Measurements from ENCODE around the gene RPL22L1.

Gene RPL22L1

DNA sequence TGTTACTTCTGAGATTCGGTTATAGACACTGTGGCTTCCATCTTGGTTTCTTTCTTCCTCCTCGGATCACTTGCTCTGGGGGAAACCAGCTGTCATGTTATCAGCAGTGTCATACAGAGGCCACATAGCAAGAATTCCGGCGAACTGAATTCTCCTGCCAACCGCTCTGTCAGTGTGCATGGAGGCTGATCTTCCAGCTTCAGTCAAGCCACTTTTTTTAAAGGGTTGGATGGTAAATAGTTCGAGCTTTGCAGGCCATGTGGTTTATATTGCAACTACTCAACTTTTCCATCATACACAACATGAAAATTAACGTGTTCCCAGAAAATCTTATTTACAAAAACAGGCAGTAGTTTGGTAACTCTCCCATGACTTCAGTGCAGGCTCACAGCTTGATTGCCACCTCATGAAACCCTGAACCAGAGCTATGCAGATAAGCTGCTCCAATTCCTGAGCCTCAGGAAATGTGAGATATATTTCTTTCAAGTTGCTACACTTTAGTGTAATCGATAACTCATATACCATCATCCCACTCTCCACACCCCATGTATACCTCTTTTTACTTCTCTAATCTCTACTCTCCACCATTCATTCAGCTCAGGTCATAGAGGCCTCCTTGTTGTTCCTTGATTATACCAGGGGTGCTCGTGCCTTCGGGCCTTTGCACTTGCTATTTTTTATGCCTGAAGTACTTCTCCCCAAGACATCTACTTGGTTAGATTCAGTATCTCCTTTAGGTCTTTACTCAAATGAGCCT is 7.2 kb downstream of the RPL22L1 start:
- Histone ChIP-seq H4K8ac (ENCODE audit: low read depth, low read length) (no peak overlapping the region), H2AFZ (ENCODE audit: low read length) (peak overlapping the region; percentile 23)
- 100% methylated on average over 1 of the region's 10 CpGs; no CpG with 5 or more reads in 1 of the 2 donors for WGBS, 2 donors (ENCODE audit: extremely low coverage in 2 of 2, insufficient read length in 2 of 2, insufficient replicate concordance in 1 of 2)

GRCh38 chr3:170858599-170858998 is 11.4 kb downstream of the RPL22L1 start:
- WGBS, 2 donors (ENCODE audit: extremely low coverage in 2 of 2, insufficient read length in 2 of 2, insufficient replicate concordance in 1 of 2): no CpG with 5 or more reads among the region's 5 CpGs
- Histone ChIP-seq H3K9ac (ENCODE audit: low read depth, low read length, poor library complexity) (no peak overlapping the region), H2BK15ac (ENCODE audit: low read length) (no peak overlapping the region), H3K4me3 (ENCODE audit: low read length in 2 of 2) (no peak overlapping the region), H3K23ac (ENCODE audit: low read depth, low read length, poor library complexity) (no peak overlapping the region), H4K8ac (ENCODE audit: low read depth, low read length) (no peak overlapping the region), H3K4me2 (ENCODE audit: insufficient read depth, low read length, poor library complexity, severe bottlenecking) (no peak overlapping the region), H3K14ac (ENCODE audit: low read length) (no peak overlapping the region), H4K91ac (ENCODE audit: low read depth, low read length, poor library complexity) (no peak overlapping the region), H2BK5ac (ENCODE audit: low read length) (no peak overlapping the region), H3K4ac (ENCODE audit: low read length) (no peak overlapping the region), H3K36me3 (replicated peaks in 1 of 2; ENCODE audit: control insufficient read depth in 2 of 2, insufficient read depth in 2 of 2, low read length in 2 of 2) (no peaks in the 10 kb centered on the region), H2BK120ac (ENCODE audit: low read depth, low read length) (no peak overlapping the region), H3K4me1 (ENCODE audit: control insufficient read depth in 2 of 2, insufficient read depth in 1 of 2, low read depth in 1 of 2, low read length in 2 of 2) (no peaks in the 10 kb centered on the region), H2AK5ac (ENCODE audit: low read depth, low read length) (no peak overlapping the region), H3K27ac (replicated peaks; ENCODE audit: low read length) (no peak overlapping the region), H2BK12ac (ENCODE audit: low read length) (no peak overlapping the region), H3K9me3 (replicated peaks in 1 of 2; ENCODE audit: control insufficient read depth in 2 of 2, insufficient read depth in 1 of 2, low read depth in 1 of 2, low read length in 2 of 2) (no peaks in the 10 kb centered on the region), H2AFZ (ENCODE audit: low read length) (no peak overlapping the region), H3K18ac (ENCODE audit: low read length) (no peak overlapping the region), H3K79me1 (ENCODE audit: low read depth, low read length) (no peaks in the 10 kb centered on the region), H3K27me3 (ENCODE audit: control insufficient read depth in 3 of 3, insufficient read depth in 3 of 3, low read depth in 1 of 3, low read length in 3 of 3) (peaks cover 0 to 9% (median 0%) of the 10 kb centered on the region in 3 experiments)
- no peak for DNase-seq (ENCODE audit: low spot score)

More for the DNA sequence above, 7.2 kb downstream of the RPL22L1 start:
- H2BK15ac ChIP-seq (ENCODE audit: low read length): no peak overlapping the region
- no peak overlapping the region for H2BK12ac ChIP-seq (ENCODE audit: low read length)
- no peak for DNase-seq (ENCODE audit: low spot score)
- peaks cover 4 to 33% of the 10 kb centered on the region in 2 donors for H3K36me3 ChIP-seq (replicated peaks in 1 of 2; ENCODE audit: control insufficient read depth in 2 of 2, insufficient read depth in 2 of 2, low read length in 2 of 2)
- H3K18ac ChIP-seq (ENCODE audit: low read length): no peak overlapping the region
- no peak overlapping the region for H3K14ac ChIP-seq (ENCODE audit: low read length)
- H3K4me1 ChIP-seq (ENCODE audit: control insufficient read depth in 2 of 2, insufficient read depth in 1 of 2, low read depth in 1 of 2, low read length in 2 of 2): no peaks in the 10 kb centered on the region
- no peaks in the 10 kb centered on the region for H3K9me3 ChIP-seq (replicated peaks in 1 of 2; ENCODE audit: control insufficient read depth in 2 of 2, insufficient read depth in 1 of 2, low read depth in 1 of 2, low read length in 2 of 2)
- H2BK120ac ChIP-seq (ENCODE audit: low read depth, low read length): no peak overlapping the region
- H3K9ac ChIP-seq (ENCODE audit: low read depth, low read length, poor library complexity): no peak overlapping the region
- H4K91ac ChIP-seq (ENCODE audit: low read depth, low read length, poor library complexity): no peak overlapping the region
- H3K79me1 ChIP-seq (ENCODE audit: low read depth, low read length): no peaks in the 10 kb centered on the region
- H3K4me2 ChIP-seq (ENCODE audit: insufficient read depth, low read length, poor library complexity, severe bottlenecking): no peak overlapping the region
- no peak overlapping the region for H3K4me3 ChIP-seq (ENCODE audit: low read length in 2 of 2)
- H3K4ac ChIP-seq (ENCODE audit: low read length): no peak overlapping the region
- H3K27ac ChIP-seq (replicated peaks; ENCODE audit: low read length): no peak overlapping the region
- H3K23ac ChIP-seq (ENCODE audit: low read depth, low read length, poor library complexity): no peak overlapping the region
- no peaks in the 10 kb centered on the region for H3K27me3 ChIP-seq (ENCODE audit: control insufficient read depth in 3 of 3, insufficient read depth in 3 of 3, low read depth in 1 of 3, low read length in 3 of 3)
- no peak overlapping the region for H2BK5ac ChIP-seq (ENCODE audit: low read length)
- no peak overlapping the region for H2AK5ac ChIP-seq (ENCODE audit: low read depth, low read length)

- Histone ChIP-seq H3K4ac (ENCODE audit: low read length) (no peak overlapping the region), H3K9ac (ENCODE audit: low read depth, low read length, poor library complexity) (no peak overlapping the region), H3K27me3 (ENCODE audit: control insufficient read depth in 3 of 3, insufficient read depth in 3 of 3, low read depth in 1 of 3, low read length in 3 of 3) (peaks cover 0 to 21% (median 0%) of the 10 kb centered on the region in 3 experiments), H3K9me3 (replicated peaks in 1 of 2; ENCODE audit: control insufficient read depth in 2 of 2, insufficient read depth in 1 of 2, low read depth in 1 of 2, low read length in 2 of 2) (no peaks in the 10 kb centered on the region), H2AFZ (ENCODE audit: low read length) (no peak overlapping the region), H2BK5ac (ENCODE audit: low read length) (no peak overlapping the region), H3K18ac (ENCODE audit: low read length) (no peak overlapping the region), H3K14ac (ENCODE audit: low read length) (no peak overlapping the region), H2BK15ac (ENCODE audit: low read length) (no peak overlapping the region), H3K27ac (replicated peaks; ENCODE audit: low read length) (no peak overlapping the region), H3K4me2 (ENCODE audit: insufficient read depth, low read length, poor library complexity, severe bottlenecking) (no peak overlapping the region), H2BK120ac (ENCODE audit: low read depth, low read length) (no peak overlapping the region), H2AK5ac (ENCODE audit: low read depth, low read length) (no peak overlapping the region), H3K79me1 (ENCODE audit: low read depth, low read length) (no peaks in the 10 kb centered on the region), H3K4me3 (ENCODE audit: low read length in 2 of 2) (no peak overlapping the region), H3K36me3 (replicated peaks in 1 of 2; ENCODE audit: control insufficient read depth in 2 of 2, insufficient read depth in 2 of 2, low read length in 2 of 2) (no peaks in the 10 kb centered on the region), H3K4me1 (ENCODE audit: control insufficient read depth in 2 of 2, insufficient read depth in 1 of 2, low read depth in 1 of 2, low read length in 2 of 2) (no peaks in the 10 kb centered on the region), H4K8ac (ENCODE audit: low read depth, low read length) (no peak overlapping the region), H4K91ac (ENCODE audit: low read depth, low read length, poor library complexity) (no peak overlapping the region), H2BK12ac (ENCODE audit: low read length) (no peak overlapping the region), H3K23ac (ENCODE audit: low read depth, low read length, poor library complexity) (no peak overlapping the region)
- no CpG with 5 or more reads among the region's 4 CpGs for WGBS, 2 donors (ENCODE audit: extremely low coverage in 2 of 2, insufficient read length in 2 of 2, insufficient replicate concordance in 1 of 2)
- DNase-seq (ENCODE audit: low spot score): no peak
Measured at GRCh38 chr3:170852324-170852723, 17.7 kb downstream of the RPL22L1 start.

DNA sequence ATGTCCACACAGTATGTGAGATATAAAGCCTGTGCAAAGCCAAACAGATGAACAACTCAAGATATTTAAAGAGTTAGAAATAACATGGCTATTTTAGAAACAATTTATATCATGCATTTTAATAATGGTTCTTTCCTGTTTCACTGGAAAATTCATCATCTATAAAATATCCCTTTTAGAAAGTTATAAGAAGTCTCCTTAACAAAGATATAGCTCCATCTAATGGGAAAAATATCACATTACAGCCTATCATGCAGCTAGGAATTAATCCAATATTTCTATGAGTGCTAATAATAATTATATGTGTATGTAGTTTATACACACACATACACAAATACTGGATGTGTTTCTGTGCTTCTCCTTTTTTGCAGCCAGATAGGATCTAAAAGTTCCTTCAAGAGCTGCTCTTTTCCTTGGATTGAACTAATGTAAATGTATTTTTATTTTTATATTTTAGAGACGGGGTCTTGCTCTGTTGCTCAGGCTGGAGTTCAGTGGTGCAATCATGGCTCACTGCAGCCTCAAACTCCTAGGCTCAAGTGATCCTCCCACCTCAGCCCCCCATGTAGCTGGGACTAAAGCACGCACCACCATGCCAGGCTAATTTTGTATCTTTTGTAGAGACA is 21.6 kb downstream of the RPL22L1 start:
- H3K18ac ChIP-seq (ENCODE audit: low read length): no peak overlapping the region
- no peak overlapping the region for H2AK5ac ChIP-seq (ENCODE audit: low read depth, low read length)
- H3K4me1 ChIP-seq (ENCODE audit: control insufficient read depth in 2 of 2, insufficient read depth in 1 of 2, low read depth in 1 of 2, low read length in 2 of 2): no peaks in the 10 kb centered on the region
- H3K4me3 ChIP-seq (ENCODE audit: low read length in 2 of 2): no peak overlapping the region
- no peak overlapping the region for H3K4ac ChIP-seq (ENCODE audit: low read length)
- no peak overlapping the region for H3K27ac ChIP-seq (replicated peaks; ENCODE audit: low read length)
- H3K9ac ChIP-seq (ENCODE audit: low read depth, low read length, poor library complexity): no peak overlapping the region
- peaks cover 0 to 10% (median 0%) of the 10 kb centered on the region in 3 experiments for H3K27me3 ChIP-seq (ENCODE audit: control insufficient read depth in 3 of 3, insufficient read depth in 3 of 3, low read depth in 1 of 3, low read length in 3 of 3)
- H3K4me2 ChIP-seq (ENCODE audit: insufficient read depth, low read length, poor library complexity, severe bottlenecking): no peak overlapping the region
- H3K23ac ChIP-seq (ENCODE audit: low read depth, low read length, poor library complexity): no peak overlapping the region
- no peak overlapping the region for H4K8ac ChIP-seq (ENCODE audit: low read depth, low read length)
- no peak overlapping the region for H4K91ac ChIP-seq (ENCODE audit: low read depth, low read length, poor library complexity)
- no peak overlapping the region for H2BK12ac ChIP-seq (ENCODE audit: low read length)
- no peaks in the 10 kb centered on the region for H3K9me3 ChIP-seq (replicated peaks in 1 of 2; ENCODE audit: control insufficient read depth in 2 of 2, insufficient read depth in 1 of 2, low read depth in 1 of 2, low read length in 2 of 2)
- H2BK5ac ChIP-seq (ENCODE audit: low read length): no peak overlapping the region
- no peak overlapping the region for H2BK15ac ChIP-seq (ENCODE audit: low read length)
- no peak overlapping the region for H2BK120ac ChIP-seq (ENCODE audit: low read depth, low read length)
- DNase-seq (ENCODE audit: low spot score): no peak
- H3K36me3 ChIP-seq (replicated peaks in 1 of 2; ENCODE audit: control insufficient read depth in 2 of 2, insufficient read depth in 2 of 2, low read length in 2 of 2): no peaks in the 10 kb centered on the region
- no CpG with 5 or more reads among the region's 2 CpGs for WGBS, 2 donors (ENCODE audit: extremely low coverage in 2 of 2, insufficient read length in 2 of 2, insufficient replicate concordance in 1 of 2)
- H2AFZ ChIP-seq (ENCODE audit: low read length): no peak overlapping the region
- H3K14ac ChIP-seq (ENCODE audit: low read length): no peak overlapping the region
- no peaks in the 10 kb centered on the region for H3K79me1 ChIP-seq (ENCODE audit: low read depth, low read length)
